ENCODE data around the gene ZNF221.

DNA sequence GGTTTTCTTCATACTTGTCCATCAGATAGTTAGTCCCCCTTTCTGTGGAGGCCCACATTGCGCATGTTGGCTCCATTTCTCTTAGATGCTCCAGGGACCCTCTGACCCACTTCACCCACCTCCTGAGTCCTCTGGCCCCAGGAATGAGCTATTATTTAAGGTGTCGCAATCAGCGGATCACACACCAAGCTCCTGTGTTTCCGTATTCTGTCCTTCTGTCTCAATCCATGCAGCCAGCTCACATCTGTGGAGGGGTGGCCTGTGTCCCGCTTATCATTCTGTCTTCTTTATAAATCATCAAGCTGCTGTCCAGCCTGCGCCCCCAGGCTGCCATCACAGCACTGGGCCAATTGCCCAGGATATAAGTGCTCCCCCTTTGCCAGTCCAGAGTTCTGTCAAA, 56.4 kb downstream of the ZNF221 start:
- TF ChIP-seq, protein P1, sequence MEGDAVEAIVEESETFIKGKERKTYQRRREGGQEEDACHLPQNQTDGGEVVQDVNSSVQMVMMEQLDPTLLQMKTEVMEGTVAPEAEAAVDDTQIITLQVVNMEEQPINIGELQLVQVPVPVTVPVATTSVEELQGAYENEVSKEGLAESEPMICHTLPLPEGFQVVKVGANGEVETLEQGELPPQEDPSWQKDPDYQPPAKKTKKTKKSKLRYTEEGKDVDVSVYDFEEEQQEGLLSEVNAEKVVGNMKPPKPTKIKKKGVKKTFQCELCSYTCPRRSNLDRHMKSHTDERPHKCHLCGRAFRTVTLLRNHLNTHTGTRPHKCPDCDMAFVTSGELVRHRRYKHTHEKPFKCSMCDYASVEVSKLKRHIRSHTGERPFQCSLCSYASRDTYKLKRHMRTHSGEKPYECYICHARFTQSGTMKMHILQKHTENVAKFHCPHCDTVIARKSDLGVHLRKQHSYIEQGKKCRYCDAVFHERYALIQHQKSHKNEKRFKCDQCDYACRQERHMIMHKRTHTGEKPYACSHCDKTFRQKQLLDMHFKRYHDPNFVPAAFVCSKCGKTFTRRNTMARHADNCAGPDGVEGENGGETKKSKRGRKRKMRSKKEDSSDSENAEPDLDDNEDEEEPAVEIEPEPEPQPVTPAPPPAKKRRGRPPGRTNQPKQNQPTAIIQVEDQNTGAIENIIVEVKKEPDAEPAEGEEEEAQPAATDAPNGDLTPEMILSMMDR (IDR thresholded peaks at IDR 0.05): no peak
- TF ChIP-seq POLR2A (IDR thresholded peaks at IDR 0.05): no peak
- TF ChIP-seq POLR2AphosphoS5 (IDR thresholded peaks at IDR 0.05): no peak
- TF ChIP-seq EP300 (IDR thresholded peaks at IDR 0.05): no peak
